ENCODE results near the gene CSNK1G1.

CSNK1G1 gene

DNA sequence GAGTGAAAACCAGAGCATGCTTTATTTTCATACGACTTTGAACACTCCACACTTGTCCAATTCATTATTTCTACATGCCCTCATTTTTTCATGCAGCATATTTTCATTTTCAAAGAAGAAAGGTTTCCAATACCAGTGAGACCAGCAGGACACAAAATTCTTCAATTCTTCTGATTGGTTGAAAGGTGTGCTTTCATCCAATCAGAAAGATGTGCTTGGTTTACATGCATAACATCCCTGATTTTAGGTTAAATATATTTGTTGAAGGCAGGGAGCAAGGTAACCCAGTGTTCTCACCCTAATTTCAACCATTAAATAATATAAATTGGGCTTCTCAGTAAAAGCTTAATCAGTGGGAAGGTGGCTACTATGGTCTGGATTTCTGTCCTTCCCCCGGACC is 145.6 kb downstream of the CSNK1G1 start:
- in situ Hi-C loops (cut with HindIII; ENCODE audit: low sequenced_read_pairs), result no loop called here

DNA sequence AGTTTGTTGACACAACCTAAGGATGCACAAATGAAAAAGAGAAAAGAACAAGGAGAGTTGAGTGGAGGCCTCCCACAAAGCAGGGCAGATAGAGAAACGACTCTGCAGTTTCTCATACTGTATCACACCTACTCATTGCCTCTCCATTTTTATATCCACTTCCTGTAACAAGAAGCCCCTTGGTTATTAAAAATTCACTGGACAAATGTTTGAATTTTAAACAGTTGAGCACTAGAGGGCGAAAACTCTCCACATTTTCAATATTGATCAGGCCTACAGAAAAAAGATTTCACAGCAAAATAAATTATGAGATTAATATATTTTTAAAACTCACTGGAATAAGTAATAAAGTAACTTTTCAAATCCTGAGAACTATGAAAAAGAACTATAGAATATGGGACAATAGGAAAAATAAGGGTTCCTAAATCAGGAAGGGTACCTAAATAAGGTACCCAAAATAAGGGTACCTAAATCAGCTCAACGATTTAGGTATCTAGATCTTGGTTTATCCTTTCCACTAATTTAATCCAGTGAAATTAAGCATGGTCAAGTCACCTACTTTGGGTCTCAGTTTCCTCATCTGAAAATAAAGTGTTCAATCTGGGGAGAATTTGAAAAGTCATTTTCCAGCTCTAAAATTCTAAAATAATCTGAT is 146.2 kb downstream of the CSNK1G1 start:
- DNase-seq (ENCODE audit: low read depth, low spot score), result peak; percentile 65
- no peak overlapping the region for H3K4me3 ChIP-seq (ENCODE audit: low read depth, low read length)
- in situ Hi-C loops (cut with HindIII; ENCODE audit: low sequenced_read_pairs), result no loop called here
- peak; percentile 38 for TF ChIP-seq CTCF (IDR thresholded peaks at IDR 0.05; ENCODE audit: low read depth, low read length)

More for the DNA sequence above, 145.6 kb downstream of the CSNK1G1 start:
- H3K4me3 ChIP-seq (ENCODE audit: low read depth, low read length), result no peak overlapping the region
- TF ChIP-seq CTCF (IDR thresholded peaks at IDR 0.05; ENCODE audit: low read depth, low read length), result no peak
- no peak for DNase-seq (ENCODE audit: low read depth, low spot score)

GRCh38 chr15:64205202-64205601 is 150.8 kb downstream of the CSNK1G1 start:
- H3K4me3 ChIP-seq (ENCODE audit: low read depth, low read length), result no peak overlapping the region
- in situ Hi-C loops (cut with HindIII; ENCODE audit: low sequenced_read_pairs), result no loop called here
- no peak for DNase-seq (ENCODE audit: low read depth, low spot score)
- no peak for TF ChIP-seq CTCF (IDR thresholded peaks at IDR 0.05; ENCODE audit: low read depth, low read length)

- H3K4me3 ChIP-seq (ENCODE audit: low read depth, low read length), result no peak overlapping the region
- no peak for DNase-seq (ENCODE audit: low read depth, low spot score)
- in situ Hi-C loops (cut with HindIII; ENCODE audit: low sequenced_read_pairs), result no loop called here
- no peak for TF ChIP-seq CTCF (IDR thresholded peaks at IDR 0.05; ENCODE audit: low read depth, low read length)
Measured at GRCh38 chr15:64197425-64197824, 158.5 kb downstream of the CSNK1G1 start.

DNA sequence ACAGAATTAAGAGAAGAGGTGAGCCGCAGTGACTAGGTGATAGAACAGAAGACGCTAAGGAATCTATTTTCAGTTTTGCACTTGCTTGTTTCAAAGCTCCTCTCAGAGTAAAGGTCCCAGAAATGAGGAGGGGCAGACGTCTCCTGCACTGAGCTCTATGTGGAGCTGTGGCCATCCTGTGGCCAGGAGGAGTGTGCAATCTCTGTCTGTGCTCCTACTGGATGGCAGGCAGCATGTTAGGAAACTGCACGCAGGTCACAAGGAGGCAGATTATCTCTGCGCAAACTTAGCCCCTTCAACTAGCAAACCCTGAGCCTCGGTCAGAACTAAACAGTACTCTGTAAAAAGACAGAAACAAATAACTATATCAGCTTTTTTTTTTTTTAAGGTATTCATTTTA is 162.0 kb downstream of the CSNK1G1 start:
- no peak for DNase-seq (ENCODE audit: low read depth, low spot score)
- in situ Hi-C loops (cut with HindIII; ENCODE audit: low sequenced_read_pairs), result no loop called here
- no peak overlapping the region for H3K4me3 ChIP-seq (ENCODE audit: low read depth, low read length)
- no peak for TF ChIP-seq CTCF (IDR thresholded peaks at IDR 0.05; ENCODE audit: low read depth, low read length)

DNA sequence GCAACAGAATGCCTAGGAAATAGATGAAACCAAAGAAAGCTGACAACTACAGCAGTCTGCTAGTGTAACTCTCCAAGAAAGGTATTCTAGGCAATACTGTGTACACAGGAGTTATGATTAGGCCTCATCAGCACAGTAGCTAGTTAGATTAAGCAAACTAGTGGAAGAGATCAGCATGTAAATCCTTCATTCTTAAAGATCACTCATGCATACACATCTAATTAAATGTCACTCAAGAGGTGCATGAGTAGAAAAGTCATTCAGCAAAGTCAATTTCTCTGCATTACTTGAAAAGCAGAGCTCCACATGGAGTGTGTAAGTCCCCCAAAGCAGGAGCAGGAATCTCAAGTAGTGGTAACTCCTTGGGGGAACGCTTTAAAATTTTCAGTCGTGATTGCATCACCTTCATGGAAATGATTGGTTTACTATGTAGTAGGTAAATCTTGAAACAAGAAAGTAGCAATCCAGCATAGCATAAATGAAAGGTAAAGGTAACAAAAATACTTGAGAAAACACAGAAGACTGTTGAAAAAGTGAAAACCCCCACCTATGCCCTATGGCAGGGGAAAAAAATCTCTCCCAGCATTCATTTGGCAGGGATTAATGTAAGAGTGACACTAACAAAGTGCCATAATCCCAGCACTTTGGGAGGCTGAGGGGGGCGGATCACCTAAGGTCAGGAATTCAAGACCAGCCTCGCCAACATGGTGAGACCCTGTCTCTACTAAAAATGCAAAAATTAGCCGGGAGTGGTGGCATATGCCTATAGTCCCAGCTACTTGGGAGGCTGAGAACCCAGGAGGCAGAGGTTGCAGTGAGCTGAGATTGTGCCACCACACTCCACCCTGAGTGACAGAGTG is 163.8 kb downstream of the CSNK1G1 start:
- no peak for TF ChIP-seq CTCF (IDR thresholded peaks at IDR 0.05; ENCODE audit: low read depth, low read length)
- no peak overlapping the region for H3K4me3 ChIP-seq (ENCODE audit: low read depth, low read length)
- in situ Hi-C loops (cut with HindIII; ENCODE audit: low sequenced_read_pairs), result no loop called here
- no peak for DNase-seq (ENCODE audit: low read depth, low spot score)

Measured in astrocyte of the spinal cord (primary cell).